Liver (tissue), 9 donors: ENCODE measurements around the gene TIPRL. TPM values are rescaled to one million over a fixed set of nuclear protein-coding genes. Genes with fewer than 3 reads are reported as not detected.

Source experiments
- DNase-seq: peaks from one replicate; pipeline ENCODE4 v3.0.0-alpha.2; 2017; ENCODE audit warnings: low spot score
- H3K27ac ChIP-seq, 2 donors: one replicate each; pipeline ENCODE4 v1.7.0; 2013; ENCODE audit warnings: inconsistent platforms in 2 of 2, low read length in 2 of 2, control low read depth in 1 of 2, low read depth in 1 of 2, mild to moderate bottlenecking in 1 of 2
- H3K27me3 ChIP-seq, 4 donors: one replicate each; pipeline versions ENCODE4 v1.6.1 to v1.7.0; 2013; ENCODE audit warnings: low read length in 3 of 4, inconsistent platforms in 1 of 4, mild to moderate bottlenecking in 1 of 4, moderate library complexity in 1 of 4; ENCODE audit not compliant: control insufficient read depth in 4 of 4, insufficient read depth in 4 of 4
- H3K36me3 ChIP-seq, 4 donors: one replicate each; pipeline versions ENCODE4 v1.6.1 to v1.7.0; 2013; ENCODE audit warnings: low read length in 3 of 4, mild to moderate bottlenecking in 3 of 4, low read depth in 1 of 4, moderate library complexity in 1 of 4; ENCODE audit not compliant: control insufficient read depth in 4 of 4, insufficient read depth in 3 of 4
- H3K4me1 ChIP-seq, 4 donors: one replicate each; pipeline versions ENCODE4 v1.6.1 to v1.7.0; 2013; ENCODE audit warnings: low read length in 3 of 4, mild to moderate bottlenecking in 3 of 4, moderate library complexity in 1 of 4; ENCODE audit not compliant: control insufficient read depth in 4 of 4, insufficient read depth in 4 of 4
- H3K4me3 ChIP-seq, 3 donors: one replicate each; pipeline versions ENCODE4 v1.6.1 to v1.7.0; 2013; ENCODE audit warnings: low read length in 3 of 3, control low read depth in 1 of 3, low read depth in 1 of 3, mild to moderate bottlenecking in 1 of 3
- H3K9ac ChIP-seq, 2 donors: one replicate each; pipeline ENCODE4 v1.7.0; 2013; ENCODE audit warnings: low read length in 2 of 2, mild to moderate bottlenecking in 2 of 2, moderate library complexity in 2 of 2, control low read depth in 1 of 2, low read depth in 1 of 2
- H3K9me3 ChIP-seq, 4 donors: one replicate each; pipeline versions ENCODE4 v1.6.1 to v1.7.0; 2013; ENCODE audit warnings: low read length in 3 of 4; ENCODE audit not compliant: control insufficient read depth in 4 of 4
- ATF3 ChIP-seq: IDR thresholded peaks from 2 replicates; pipeline ENCODE4 v1.6.1; 2016; ENCODE audit warnings: antibody characterized with exemption
- CTCF ChIP-seq: fragments of 150-350 bp; IDR thresholded peaks from 2 replicates; pipeline ENCODE4 v1.5.1; 2017; ENCODE audit warnings: improper control_type of control experiment, low read depth, low read length; ENCODE audit not compliant: missing input control
- EGR1 ChIP-seq, 2 donors: IDR thresholded peaks; 2 replicates each; pipeline ENCODE4 v1.6.1; 2016 to 2018; ENCODE audit warnings: antibody characterized with exemption in 2 of 2, low read depth in 2 of 2
- FOXA1 ChIP-seq: IDR thresholded peaks from 2 replicates; pipeline ENCODE4 v1.6.1; 2016; ENCODE audit warnings: antibody characterized with exemption
- FOXA2 ChIP-seq: IDR thresholded peaks from 2 replicates; pipeline ENCODE4 v1.6.1; 2016; ENCODE audit warnings: antibody characterized with exemption
- GABPA ChIP-seq, 2 donors: IDR thresholded peaks in 1 of 2; conservative IDR thresholded peaks in 1 of 2; 2 replicates each; pipeline ENCODE4 v1.6.1; 2016; ENCODE audit warnings: antibody characterized with exemption in 2 of 2, mild to moderate bottlenecking in 1 of 2, moderate library complexity in 1 of 2
- HNF4A ChIP-seq, 2 donors: conservative IDR thresholded peaks; 2 replicates each; pipeline ENCODE4 v1.6.1; 2016; ENCODE audit warnings: antibody characterized with exemption in 2 of 2, mild to moderate bottlenecking in 2 of 2
- HNF4G ChIP-seq: IDR thresholded peaks from 2 replicates; pipeline ENCODE4 v1.6.1; 2016; ENCODE audit warnings: antibody characterized with exemption
- JUND ChIP-seq, 2 donors: IDR thresholded peaks; 2 replicates each; pipeline ENCODE4 v1.6.1; 2016; ENCODE audit warnings: antibody characterized with exemption in 2 of 2
- MAX ChIP-seq: IDR thresholded peaks from 2 replicates; pipeline ENCODE4 v1.6.1; 2016; ENCODE audit warnings: antibody characterized with exemption
- NR2F2 ChIP-seq: IDR thresholded peaks from 2 replicates; pipeline ENCODE4 v1.6.1; 2016; ENCODE audit warnings: antibody characterized with exemption
- RAD21 ChIP-seq, 2 donors: IDR thresholded peaks; 2 replicates each; pipeline ENCODE4 v1.6.1; 2016; ENCODE audit warnings: antibody characterized with exemption in 2 of 2, mild to moderate bottlenecking in 2 of 2
- REST ChIP-seq: IDR thresholded peaks from 2 replicates; pipeline ENCODE4 v1.6.1; 2016; ENCODE audit warnings: antibody characterized with exemption, mild to moderate bottlenecking
- RXRA ChIP-seq, 2 donors: IDR thresholded peaks; 2 replicates each; pipeline ENCODE4 v1.6.1; 2017 to 2018; ENCODE audit warnings: antibody characterized with exemption in 2 of 2, mild to moderate bottlenecking in 1 of 2
- SP1 ChIP-seq: IDR thresholded peaks from 2 replicates; pipeline ENCODE4 v1.6.1; 2018; ENCODE audit warnings: antibody characterized with exemption, mild to moderate bottlenecking
- TAF1 ChIP-seq: conservative IDR thresholded peaks from 2 replicates; pipeline ENCODE4 v1.6.1; 2016; ENCODE audit warnings: antibody characterized with exemption, mild to moderate bottlenecking
- YY1 ChIP-seq: IDR thresholded peaks from 2 replicates; pipeline ENCODE4 v1.6.1; 2016; ENCODE audit warnings: antibody characterized with exemption, mild to moderate bottlenecking
- ZBTB33 ChIP-seq: IDR thresholded peaks from 2 replicates; pipeline ENCODE4 v1.6.1; 2016; ENCODE audit warnings: antibody characterized with exemption
- WGBS: extraction: QIAGEN DNeasy Blood & Tissue Kit; methylation state at CpG from one replicate; pipeline ENCODE4 v1.1.7; 2013; 5-methylcytosine and 5-hydroxymethylcytosine counted together
- polyA plus RNA-seq, 2 donors: library from polyadenylated mRNA; stranded (reverse) in 1 of 2; unstranded in 1 of 2; fragments of 200-250 nt in 1 of 2; fragments of >200 nt in 1 of 2; fragmentation: Nextera tagmentation in 1 of 2; extraction: Ambion mirVana in 1 of 2; gene quantifications; one replicate each; pipeline versions ENCODE4 v1.2.1 to v1.2.3, GENCODE V29; 2013 to 2015
- total RNA-seq, 2 donors: library from RNA; depleted of rRNA; stranded (reverse); fragments of >200 nt; gene quantifications; one replicate each; pipeline ENCODE4 v1.2.3, GENCODE V29; 2014
- donor health status: healthy.
- donor health status: healthy.
- donor health status: healthy.
- donor health status: healthy.
- donor health status: healthy.

TIPRL gene
- total and polyA plus RNA-seq, 4 donors, result 11.2 to 20.0 (median 13.0) TPM

- Histone ChIP-seq H3K36me3 (no peaks in the 10 kb centered on the region), H3K9me3 (no peaks in the 10 kb centered on the region), H3K27me3 (no peaks in the 10 kb centered on the region), H3K27ac (peak within 1 kb of the TSS; percentile 68 to 89), H3K4me1 (peaks cover 14 to 39% (median 27%) of the 10 kb centered on the region in 4 donors), H3K4me3 (peak within 1 kb of the TSS; percentile 63 to 97 (median 96)), H3K9ac (peak within 1 kb of the TSS; percentile 32 to 82)
- DNase-seq, result peak; percentile 82
- 2% methylated on average over 58 of the region's 58 CpGs for WGBS
- TF ChIP-seq MAX (peak; percentile 62), JUND (IDR thresholded peaks at IDR 0.05) (no peak)
These were observed 46.9 kb downstream of the TIPRL start, which contains the start of gene SFT2D2 for GRCh38 chr1:168225476-168226190. SFT2D2 (plus strand) TSS chr1:168226004; CDS start chr1:168226080, 76 bp downstream.

GRCh38 chr1:168227620-168228019, 48.9 kb downstream of the TIPRL start:
- Histone ChIP-seq H3K27ac (peak overlapping the region in 1 of 2 donors; percentile 13), H3K9ac (no peak overlapping the region), H3K36me3 (peaks cover 0 to 7% (median 5%) of the 10 kb centered on the region in 4 donors), H3K9me3 (no peaks in the 10 kb centered on the region), H3K4me3 (peak overlapping the region in 1 of 3 donors; percentile 96), H3K4me1 (peaks cover 20 to 56% (median 36%) of the 10 kb centered on the region in 4 donors), H3K27me3 (no peaks in the 10 kb centered on the region)
- TF ChIP-seq MAX (no peak), TAF1 (no peak), HNF4G (no peak), JUND (IDR thresholded peaks at IDR 0.05) (no peak), RAD21 (IDR thresholded peaks at IDR 0.05) (no peak), EGR1 (IDR thresholded peaks at IDR 0.05; ENCODE audit: low read depth in 2 of 2) (no peak), YY1 (no peak), FOXA2 (no peak), FOXA1 (no peak), SP1 (no peak), ZBTB33 (no peak), RXRA (IDR thresholded peaks at IDR 0.05) (no peak), REST (no peak), NR2F2 (no peak), HNF4A (conservative IDR thresholded peaks at IDR 0.05) (no peak), GABPA (IDR thresholded peaks at IDR 0.05 in 1 of 2, conservative IDR thresholded peaks at IDR 0.05 in 1 of 2) (no peak), CTCF (no peak), ATF3 (no peak)
- no peak for DNase-seq
- WGBS, result 83% methylated on average over 7 of the region's 7 CpGs
